Subcutaneous adipose tissue (tissue), 4 donors: ENCODE measurements around the gene ZC3H12C. TPM values are rescaled to one million over a fixed set of nuclear protein-coding genes. Genes with fewer than 3 reads are reported as not detected.

ENCODE experiments used
- total RNA-seq, 4 donors: library from RNA; depleted of rRNA; stranded (reverse); fragments of >200 nt; gene quantifications; one replicate each; pipeline ENCODE4 v1.1.0, GENCODE V29; 2016
- TF ChIP-seq, protein P1 (sequence below): fragments of 450-650 bp; IDR thresholded peaks from one replicate; pipeline ENCODE4 v1.5.1; 2016; ENCODE audit warnings: low read depth, mild to moderate bottlenecking, control low read depth, antibody characterized with exemption, moderate library complexity

ZC3H12C gene
- total RNA-seq, 4 donors from 2014 or later = 14.7 to 22.2 (median 17.4) TPM

DNA sequence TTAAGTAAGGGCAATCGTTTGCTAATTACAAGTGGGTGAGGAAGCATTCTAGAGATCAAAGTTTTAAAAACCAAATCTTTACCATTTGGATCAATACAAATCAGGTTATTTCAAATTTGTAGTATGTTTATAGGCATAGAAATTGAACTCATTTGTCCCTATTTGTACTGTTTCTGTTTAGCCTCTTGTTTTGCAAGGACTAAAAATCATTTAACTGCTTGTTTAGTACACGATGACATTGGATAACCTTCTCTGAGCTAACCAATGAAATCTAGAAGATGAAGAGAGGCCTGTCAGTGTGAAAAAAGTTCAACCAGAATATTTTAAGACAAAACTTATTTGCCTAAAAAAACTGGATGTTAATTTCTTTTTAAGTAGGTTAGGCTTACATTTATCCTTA lies 40.0 kb downstream of the ZC3H12C start:
- TF ChIP-seq, protein P1, sequence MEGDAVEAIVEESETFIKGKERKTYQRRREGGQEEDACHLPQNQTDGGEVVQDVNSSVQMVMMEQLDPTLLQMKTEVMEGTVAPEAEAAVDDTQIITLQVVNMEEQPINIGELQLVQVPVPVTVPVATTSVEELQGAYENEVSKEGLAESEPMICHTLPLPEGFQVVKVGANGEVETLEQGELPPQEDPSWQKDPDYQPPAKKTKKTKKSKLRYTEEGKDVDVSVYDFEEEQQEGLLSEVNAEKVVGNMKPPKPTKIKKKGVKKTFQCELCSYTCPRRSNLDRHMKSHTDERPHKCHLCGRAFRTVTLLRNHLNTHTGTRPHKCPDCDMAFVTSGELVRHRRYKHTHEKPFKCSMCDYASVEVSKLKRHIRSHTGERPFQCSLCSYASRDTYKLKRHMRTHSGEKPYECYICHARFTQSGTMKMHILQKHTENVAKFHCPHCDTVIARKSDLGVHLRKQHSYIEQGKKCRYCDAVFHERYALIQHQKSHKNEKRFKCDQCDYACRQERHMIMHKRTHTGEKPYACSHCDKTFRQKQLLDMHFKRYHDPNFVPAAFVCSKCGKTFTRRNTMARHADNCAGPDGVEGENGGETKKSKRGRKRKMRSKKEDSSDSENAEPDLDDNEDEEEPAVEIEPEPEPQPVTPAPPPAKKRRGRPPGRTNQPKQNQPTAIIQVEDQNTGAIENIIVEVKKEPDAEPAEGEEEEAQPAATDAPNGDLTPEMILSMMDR = no peak

DNA sequence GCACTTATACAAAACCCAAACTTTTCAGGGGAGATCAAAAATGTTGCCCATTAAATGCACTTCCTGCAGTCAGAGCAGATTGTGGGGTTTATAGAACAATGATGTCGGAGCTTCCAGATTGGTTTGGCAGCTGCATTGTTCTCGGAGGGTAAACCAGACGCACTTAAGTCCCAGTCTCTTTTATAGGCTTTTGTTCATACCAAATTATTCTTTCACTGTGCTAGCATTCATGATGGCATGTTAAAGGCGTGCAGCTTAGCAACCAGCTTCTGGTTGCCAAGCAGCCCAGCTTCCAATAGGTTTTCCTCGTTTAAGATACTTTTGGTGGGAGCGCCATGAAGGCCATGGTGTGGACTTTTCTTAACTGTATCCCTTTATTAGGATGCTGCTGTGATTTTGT lies 40.9 kb downstream of the ZC3H12C start:
- TF ChIP-seq, protein P1 = no peak

DNA sequence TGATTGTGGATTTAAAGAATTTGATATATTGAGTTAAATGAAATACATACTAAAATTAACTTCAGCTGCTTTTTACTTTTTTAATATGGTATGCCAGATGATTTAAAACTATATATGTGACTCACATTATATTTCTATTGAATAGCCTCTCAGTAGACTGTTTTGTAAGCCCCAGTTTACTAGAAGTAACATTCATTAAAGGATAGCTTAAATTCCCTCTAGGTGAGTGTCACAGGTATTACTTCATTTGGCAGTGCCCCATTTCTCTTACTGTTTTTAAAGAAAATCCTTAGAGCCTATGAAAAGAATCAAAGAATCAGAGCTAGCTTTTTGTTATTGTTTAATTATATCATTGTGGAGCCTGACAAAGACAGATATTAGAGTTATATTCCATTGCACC lies 48.6 kb downstream of the ZC3H12C start:
- TF ChIP-seq, protein P1 = no peak

DNA sequence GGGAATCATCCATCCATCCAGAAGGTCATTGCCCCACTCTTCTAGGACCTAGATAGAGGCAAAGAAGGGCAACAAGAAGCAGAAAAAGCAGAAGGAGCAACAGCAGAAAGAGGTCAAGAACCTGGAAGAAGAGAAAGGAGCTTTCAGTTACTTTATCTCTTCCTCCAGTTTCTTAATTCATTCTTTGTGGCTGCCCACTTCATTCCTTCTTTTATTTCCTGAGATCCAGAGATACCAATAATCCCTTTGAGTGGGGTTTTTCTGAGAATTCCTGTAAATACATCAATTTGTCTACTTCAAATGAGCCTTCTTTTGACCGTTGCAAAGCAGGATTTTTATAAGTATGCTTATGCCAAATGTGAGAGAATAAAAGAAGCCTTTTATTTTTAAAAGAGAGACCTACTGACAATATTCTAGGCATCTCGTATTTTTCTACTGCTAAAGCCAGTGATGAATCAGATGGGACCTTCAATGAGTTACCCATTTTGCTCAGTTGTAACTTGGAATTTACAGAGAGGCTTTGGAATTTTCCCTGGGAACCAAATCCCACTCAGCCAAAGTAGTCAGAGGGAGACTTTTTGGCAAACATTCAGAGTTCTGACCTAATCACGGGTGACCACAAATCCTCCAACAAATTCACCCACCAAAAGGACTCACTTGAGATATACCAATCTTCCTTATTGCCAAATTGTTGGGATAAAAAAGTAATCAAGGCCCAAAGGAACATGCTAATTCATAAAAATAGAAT lies 54.9 kb downstream of the ZC3H12C start:
- TF ChIP-seq, protein P1 = no peak

DNA sequence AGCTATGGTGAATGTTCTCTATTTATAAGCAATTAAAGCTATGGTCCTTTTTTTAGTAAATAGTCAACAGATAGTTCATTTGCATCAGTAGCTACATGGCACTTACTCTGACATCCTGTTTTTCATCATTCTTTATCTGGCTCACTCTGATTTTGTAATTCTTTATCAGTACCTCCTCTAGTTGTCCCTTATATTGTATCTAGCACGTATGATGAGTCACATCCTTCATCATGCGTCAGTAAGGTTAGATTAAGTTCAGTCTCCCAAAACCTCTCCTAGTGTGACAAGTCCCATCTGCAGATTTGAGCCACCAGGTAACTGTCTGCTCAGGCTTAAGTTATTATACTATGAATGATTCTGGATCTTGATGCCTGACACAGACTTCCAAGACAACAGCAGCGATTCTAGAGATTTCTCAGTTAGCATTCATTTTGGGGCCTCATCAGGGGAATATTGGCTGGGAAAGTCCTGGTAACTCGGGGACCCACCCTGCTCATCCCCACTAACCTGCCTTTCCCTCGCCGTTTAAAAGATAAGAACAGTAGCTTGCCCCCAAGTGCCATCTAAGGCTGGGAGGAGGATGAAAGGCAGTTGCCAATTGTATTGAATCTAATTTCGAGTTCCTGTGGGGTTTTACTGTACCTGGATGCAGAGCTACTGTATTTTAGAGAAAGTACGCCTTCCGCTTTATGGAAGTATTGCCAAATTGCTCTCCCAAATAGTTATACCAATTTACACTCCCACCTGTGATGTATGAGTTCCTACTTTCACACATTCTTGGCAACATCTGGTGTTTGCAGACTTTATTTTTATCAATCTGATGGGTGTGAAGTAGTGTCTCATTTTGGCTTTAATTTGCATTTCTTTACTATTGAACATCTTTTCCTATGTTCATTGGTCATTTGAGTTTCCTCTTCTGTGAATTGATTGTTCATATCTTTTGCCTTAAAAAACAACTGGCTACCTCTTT lies 55.9 kb downstream of the ZC3H12C start:
- TF ChIP-seq, protein P1 = no peak

DNA sequence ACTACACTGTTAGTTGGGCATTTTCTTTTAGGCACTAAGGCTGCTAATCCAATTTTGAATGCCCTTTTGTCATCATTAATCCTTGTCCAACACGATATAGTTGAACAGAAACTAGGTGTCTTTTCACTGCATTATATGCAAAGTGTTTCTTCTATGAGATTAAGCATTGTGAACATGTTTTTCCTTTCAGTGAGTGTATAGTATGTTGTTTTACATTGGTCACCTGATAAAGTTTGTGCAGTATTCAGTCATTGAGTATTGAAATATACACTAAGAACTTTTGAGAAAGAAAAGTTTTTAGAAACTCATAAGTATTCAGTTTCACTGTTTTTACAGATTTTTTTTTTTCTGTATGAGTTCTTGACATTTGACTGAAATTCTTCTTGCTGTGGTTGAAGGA lies 59.0 kb downstream of the ZC3H12C start:
- TF ChIP-seq, protein P1 = no peak

DNA sequence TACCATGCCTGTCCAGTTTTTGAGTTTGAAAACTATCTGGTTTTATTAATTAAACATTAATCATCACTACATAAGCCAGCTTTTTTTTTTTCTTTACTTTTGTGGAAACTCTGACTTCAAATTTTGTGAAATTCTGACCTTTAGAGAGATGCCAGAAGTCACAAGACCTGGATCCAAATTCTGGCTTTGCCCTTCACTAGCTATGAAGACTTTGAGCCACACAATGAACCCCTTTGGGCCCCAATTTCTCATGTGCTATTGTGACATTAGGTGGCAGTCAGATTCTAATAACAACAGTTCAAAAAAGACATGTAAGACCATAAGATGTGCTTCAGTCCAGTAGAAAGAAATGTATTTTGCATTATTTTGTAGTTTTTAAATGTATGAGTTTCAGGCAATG lies 60.3 kb downstream of the ZC3H12C start:
- TF ChIP-seq, protein P1 = no peak
